HepG2 (cell line): Measurements from ENCODE around the gene FSD1. TPM values are rescaled to one million over a fixed set of nuclear protein-coding genes. Genes with fewer than 3 reads are reported as not detected.

Experiments
- ATF5 ChIP-seq: sonication (generic); formaldehyde crosslinking; IDR thresholded peaks from 2 replicates; pipeline ENCODE4 v1.4.0; 2020; ENCODE audit warnings: mild to moderate bottlenecking, low read depth, missing genetic modification reagents
- E2F2 ChIP-seq: sonication (generic); formaldehyde crosslinking; IDR thresholded peaks from 2 replicates; pipeline ENCODE4 v1.4.0; 2020; ENCODE audit warnings: missing genetic modification reagents, borderline replicate concordance
- GTF2F1 ChIP-seq: fragments of 150-350 bp; IDR thresholded peaks from 2 replicates; pipeline ENCODE4 v1.6.1; 2014; ENCODE audit warnings: low read length
- GZF1 ChIP-seq: sonication (generic); formaldehyde crosslinking; IDR thresholded peaks from 2 replicates; pipeline ENCODE4 v1.5.1; 2020; ENCODE audit warnings: mild to moderate bottlenecking, missing genetic modification reagents
- HINFP ChIP-seq: sonication (generic); formaldehyde crosslinking; IDR thresholded peaks from 2 replicates; pipeline ENCODE4 v1.4.0; 2020; ENCODE audit warnings: low read depth, mild to moderate bottlenecking, missing genetic modification reagents
- MIER2 ChIP-seq: IDR thresholded peaks from 2 replicates; pipeline ENCODE4 v1.6.1; 2016; ENCODE audit warnings: missing biosample characterization, missing genetic modification reagents
- PRMT3 ChIP-seq: sonication (generic); formaldehyde crosslinking; IDR thresholded peaks from 2 replicates; pipeline ENCODE4 v1.8.1; 2022; ENCODE audit warnings: low read depth, mild to moderate bottlenecking, moderate library complexity, missing genetic modification reagents, borderline replicate concordance
- RARG ChIP-seq: sonication (generic); formaldehyde crosslinking; IDR thresholded peaks from 2 replicates; pipeline ENCODE4 v1.4.0; 2020; ENCODE audit warnings: low read depth, mild to moderate bottlenecking, missing genetic modification reagents
- SKI ChIP-seq: fragments of 450-650 bp; IDR thresholded peaks from one replicate; pipeline ENCODE4 v1.6.1; 2018; ENCODE audit warnings: mild to moderate bottlenecking; ENCODE audit not compliant: partially characterized antibody
- SP4 ChIP-seq: sonication (generic); formaldehyde crosslinking; IDR thresholded peaks from 2 replicates; pipeline ENCODE4 v1.8.1; 2023; ENCODE audit warnings: mild to moderate bottlenecking, missing genetic modification reagents
- XRCC5 ChIP-seq: fragments of 200-400 bp; formaldehyde crosslinking; optimal IDR thresholded peaks from 2 replicates; pipeline ENCODE3; 2017; ENCODE audit warnings: mild to moderate bottlenecking, low read length
- ZBTB44 ChIP-seq: sonication (generic); formaldehyde crosslinking; IDR thresholded peaks from 2 replicates; pipeline ENCODE4 v1.4.0; 2020; ENCODE audit warnings: missing genetic modification reagents
- ZFP1 ChIP-seq: IDR thresholded peaks from 2 replicates; pipeline ENCODE4 v1.6.1; 2016
- ZNF646 ChIP-seq: sonication (generic); formaldehyde crosslinking; IDR thresholded peaks from 2 replicates; pipeline ENCODE4 v1.9.0; 2021; ENCODE audit warnings: mild to moderate bottlenecking, missing genetic modification reagents
- ZNF720 ChIP-seq: sonication (generic); formaldehyde crosslinking; IDR thresholded peaks from 2 replicates; pipeline ENCODE4 v1.4.0; 2020; ENCODE audit warnings: missing genetic modification reagents
- ZNF777 ChIP-seq: sonication (generic); formaldehyde crosslinking; IDR thresholded peaks from 2 replicates; pipeline ENCODE4 v1.4.0; 2020; ENCODE audit warnings: missing genetic modification reagents
- ZNF850 ChIP-seq: sonication (generic); formaldehyde crosslinking; conservative IDR thresholded peaks from 2 replicates; pipeline ENCODE4 v1.9.0; 2021; ENCODE audit warnings: mild to moderate bottlenecking, missing genetic modification reagents
- polyA plus RNA-seq, 8 experiments: library from polyadenylated mRNA; depleted of rRNA in 3 of 8; stranded (reverse) in 7 of 8; unstranded in 1 of 8; fragments of >200 nt; fragmentation: Illumina TruSeq in 4 of 8; extraction: Trizol in 4 of 8; gene quantifications; 2 replicates each; pipeline versions ENCODE4 v1.2.1 to v1.2.3, GENCODE V29; 2011 to 2016; ENCODE audit warnings: low read depth in 4 of 8, missing spikeins in 1 of 8, mixed read lengths in 1 of 8; ENCODE audit not compliant: insufficient read depth in 1 of 8
- total RNA-seq, 5 experiments: library from RNA; depleted of rRNA; stranded (reverse); fragments of >200 nt; fragmentation: Illumina TruSeq; extraction: Trizol; gene quantifications; 2 replicates each; pipeline ENCODE4 v1.2.3, GENCODE V29; 2016; ENCODE audit warnings: low read depth in 1 of 5

The FSD1 gene
- total and polyA plus RNA-seq, 2 of the 13 experiments (the other 11 are each of a cell fraction or from before 2014, with no cell fraction given): 0.29 to 0.66 TPM

- peak; percentile 98 for TF ChIP-seq SP4 (CRISPR knock-in tag)
- peak; percentile 69 for TF ChIP-seq MIER2 (CRISPR knock-in tag)
- TF ChIP-seq GTF2F1: no peak
- TF ChIP-seq XRCC5: no peak
- no peak for TF ChIP-seq PRMT3
- peak; percentile 85 for TF ChIP-seq ZFP1 (CRISPR knock-in tag)
- no peak for TF ChIP-seq SKI
- no peak for TF ChIP-seq ZNF720
- 0 out of 2 replicates have a peak, but pooled peaks have one; percentile 77 for TF ChIP-seq ZBTB44
- no peak for TF ChIP-seq ZNF646
- TF ChIP-seq ZNF850 (CRISPR knock-in tag): no peak
- TF ChIP-seq GZF1 (CRISPR knock-in tag): 0 out of 2 replicates have a peak, but pooled peaks have one; percentile 40
- TF ChIP-seq HINFP (CRISPR knock-in tag): peak; percentile 66; the same call in 1 of the 2 replicates
- TF ChIP-seq RARG (CRISPR knock-in tag): no peak
- TF ChIP-seq ZNF777 (CRISPR knock-in tag): no peak; the same call in 1 of the 2 replicates
- no peak for TF ChIP-seq E2F2 (CRISPR knock-in tag)
- no peak for TF ChIP-seq ATF5 (CRISPR knock-in tag)
Observed at GRCh38 chr19:4310247-4311121, 6.1 kb downstream of the FSD1 start (continued).
